Smooth muscle cell (in vitro differentiated cells): Measurements from ENCODE around the gene ADGRG1. TPM values are rescaled to one million over a fixed set of nuclear protein-coding genes. Genes with fewer than 3 reads are reported as not detected.
"Not testable (repeated sequence)": the region's sequence is repeated elsewhere in the genome, so short reads cannot be mapped to it uniquely, and the experiment has no call there.

Source experiments
- DNase-seq: peaks from one replicate; lab custom pipeline; 2025; ENCODE audit not compliant: unreplicated experiment; lab: John Stamatoyannopoulos, UW
- H2AFZ ChIP-seq: fragments of 200-600 bp; sonication (generic); 2 replicates; pipeline ENCODE4 v1.6.0; 2016; ENCODE audit warnings: antibody characterized with exemption, low read depth, mild to moderate bottlenecking
- H3F3A ChIP-seq: fragments of 200-600 bp; sonication (generic); 2 replicates; pipeline ENCODE4 v1.6.0; 2017; ENCODE audit warnings: antibody characterized with exemption, low read depth
- H3K27ac ChIP-seq: fragments of 200-600 bp; sonication (generic); 2 replicates; pipeline ENCODE4 v1.5.1; 2016; ENCODE audit warnings: low read depth, mild to moderate bottlenecking
- H3K27me3 ChIP-seq: fragments of 200-600 bp; sonication (generic); 2 replicates; pipeline ENCODE4 v1.6.1; 2016; ENCODE audit warnings: low read depth, mild to moderate bottlenecking
- H3K36me3 ChIP-seq: fragments of 200-600 bp; sonication (generic); 2 replicates; pipeline ENCODE4 v1.5.1; 2016; ENCODE audit warnings: low read depth
- H3K4me1 ChIP-seq: fragments of 200-600 bp; sonication (generic); 2 replicates; pipeline ENCODE4 v1.5.1; 2016; ENCODE audit warnings: low read depth
- H3K4me2 ChIP-seq: fragments of 200-600 bp; sonication (generic); 2 replicates; pipeline ENCODE4 v1.6.0; 2016; ENCODE audit warnings: mild to moderate bottlenecking
- H3K4me3 ChIP-seq: fragments of 200-600 bp; sonication (generic); 2 replicates; pipeline ENCODE4 v1.5.1; 2016; ENCODE audit warnings: mild to moderate bottlenecking
- H3K79me2 ChIP-seq: fragments of 200-600 bp; sonication (generic); 2 replicates; pipeline ENCODE4 v1.6.0; 2016; ENCODE audit warnings: low read depth, mild to moderate bottlenecking
- H3K9ac ChIP-seq: fragments of 200-600 bp; sonication (generic); 2 replicates; pipeline ENCODE4 v1.6.0; 2016; ENCODE audit warnings: low read depth
- H3K9me3 ChIP-seq: fragments of 200-600 bp; sonication (generic); replicated peaks from 2 replicates; pipeline ENCODE4 v1.5.1; 2016; ENCODE audit warnings: low read depth
- H4K20me1 ChIP-seq: fragments of 200-600 bp; sonication (generic); 2 replicates; pipeline ENCODE4 v1.6.0; 2016; ENCODE audit warnings: low read depth
- CTCF ChIP-seq: fragments of 200-600 bp; sonication (generic); IDR thresholded peaks from 2 replicates; pipeline ENCODE4 v1.5.1; 2017; ENCODE audit warnings: borderline replicate concordance, mild to moderate bottlenecking, antibody characterized with exemption; ENCODE audit not compliant: insufficient read depth, poor library complexity, severe bottlenecking
- WGBS: methylation state at CpG from one replicate; pipeline ENCODE4 v1.1.7; 2016; ENCODE audit warnings: low lambda C conversion rate; 5-methylcytosine and 5-hydroxymethylcytosine counted together
- polyA plus RNA-seq: library from polyadenylated mRNA; unstranded; fragments of >200 nt; fragmentation: Nextera tagmentation; extraction: Ambion mirVana; gene quantifications from 2 replicates; pipeline ENCODE4 v1.2.1, GENCODE V29; 2016
- total RNA-seq: library from RNA; depleted of rRNA; stranded (reverse); fragments of >200 nt; gene quantifications from 2 replicates; pipeline ENCODE4 v1.2.3, GENCODE V29; 2014

ADGRG1 gene
- total and polyA plus RNA-seq, 2 experiments from 2014 or later, result 15.3 to 32.0 TPM

- no peaks in the 10 kb centered on the region for H4K20me1 ChIP-seq
- H3K79me2 ChIP-seq, result no peaks in the 10 kb centered on the region
- H3K4me1 ChIP-seq, result peaks cover 12% of the 10 kb centered on the region
- no peaks in the 10 kb centered on the region for H3K36me3 ChIP-seq
- no peaks in the 10 kb centered on the region for H3F3A ChIP-seq
- no peak overlapping the region for H2AFZ ChIP-seq
- H3K9ac ChIP-seq, result no peak overlapping the region
- H3K27me3 ChIP-seq, result no peaks in the 10 kb centered on the region
- no peak overlapping the region for H3K4me2 ChIP-seq
- 84% methylated on average over 4 of the region's 4 CpGs for WGBS
- H3K4me3 ChIP-seq, result no peak overlapping the region
- no peak overlapping the region for H3K27ac ChIP-seq
- no peak for TF ChIP-seq CTCF
- no peaks in the 10 kb centered on the region for H3K9me3 ChIP-seq
- no peak for DNase-seq
These were observed 33.8 kb upstream of the ADGRG1 start for GRCh38 chr16:57594531-57595031.

- H3K27ac ChIP-seq, H3F3A ChIP-seq, H3K9ac ChIP-seq, H3K4me1 ChIP-seq, H3K4me3 ChIP-seq, H2AFZ ChIP-seq, H3K9me3 ChIP-seq, H4K20me1 ChIP-seq, H3K27me3 ChIP-seq, H3K36me3 ChIP-seq, H3K79me2 ChIP-seq, DNase-seq, H3K4me2 ChIP-seq: not testable (repeated sequence)
- 68% methylated on average over 4 of the region's 4 CpGs for WGBS
These were observed 32.2 kb upstream of the ADGRG1 start for GRCh38 chr16:57596234-57596633.

GRCh38 chr16:57598437-57598836 is 30.0 kb upstream of the ADGRG1 start:
- Histone ChIP-seq H3F3A (no peaks in the 10 kb centered on the region), H3K79me2 (no peaks in the 10 kb centered on the region), H3K4me1 (peaks cover 3% of the 10 kb centered on the region), H2AFZ (no peak overlapping the region), H3K4me2 (no peak overlapping the region), H4K20me1 (no peaks in the 10 kb centered on the region), H3K27ac (no peak overlapping the region), H3K9ac (no peak overlapping the region), H3K9me3 (no peaks in the 10 kb centered on the region), H3K4me3 (no peak overlapping the region), H3K36me3 (no peaks in the 10 kb centered on the region), H3K27me3 (peaks cover 8% of the 10 kb centered on the region)
- no peak for TF ChIP-seq CTCF
- no peak for DNase-seq

- Histone ChIP-seq H3F3A (no peaks in the 10 kb centered on the region), H3K36me3 (no peaks in the 10 kb centered on the region), H3K9ac (no peak overlapping the region), H3K4me2 (no peak overlapping the region), H3K27me3 (peaks cover 8% of the 10 kb centered on the region), H3K4me1 (peaks cover 3% of the 10 kb centered on the region), H3K4me3 (no peak overlapping the region), H3K27ac (no peak overlapping the region), H4K20me1 (no peaks in the 10 kb centered on the region), H3K9me3 (no peaks in the 10 kb centered on the region), H3K79me2 (no peaks in the 10 kb centered on the region), H2AFZ (no peak overlapping the region)
- 18% methylated on average over 12 of the region's 12 CpGs for WGBS
- peak; percentile 53 for TF ChIP-seq CTCF
- no peak for DNase-seq
These were observed 28.2 kb upstream of the ADGRG1 start for GRCh38 chr16:57600048-57600835.
